Thyroid gland (tissue), 4 donors: ENCODE data around the gene UTS2R.

Experiments
- CTCF ChIP-seq, 6 experiments: fragments of 200-600 bp in 3 of 6; fragments of 450-650 bp in 3 of 6; sonication (generic) in 3 of 6; IDR thresholded peaks; one replicate each; pipeline ENCODE4 v1.5.1; 2016 to 2019; ENCODE audit warnings: antibody characterized with exemption in 6 of 6, mild to moderate bottlenecking in 2 of 6, inconsistent platforms in 1 of 6, moderate library complexity in 1 of 6
- POLR2A ChIP-seq, 2 donors: fragments of 450-650 bp; IDR thresholded peaks; one replicate each; pipeline ENCODE4 v1.6.1; 2017; ENCODE audit warnings: antibody characterized with exemption in 2 of 2, mild to moderate bottlenecking in 2 of 2, moderate library complexity in 1 of 2

DNA sequence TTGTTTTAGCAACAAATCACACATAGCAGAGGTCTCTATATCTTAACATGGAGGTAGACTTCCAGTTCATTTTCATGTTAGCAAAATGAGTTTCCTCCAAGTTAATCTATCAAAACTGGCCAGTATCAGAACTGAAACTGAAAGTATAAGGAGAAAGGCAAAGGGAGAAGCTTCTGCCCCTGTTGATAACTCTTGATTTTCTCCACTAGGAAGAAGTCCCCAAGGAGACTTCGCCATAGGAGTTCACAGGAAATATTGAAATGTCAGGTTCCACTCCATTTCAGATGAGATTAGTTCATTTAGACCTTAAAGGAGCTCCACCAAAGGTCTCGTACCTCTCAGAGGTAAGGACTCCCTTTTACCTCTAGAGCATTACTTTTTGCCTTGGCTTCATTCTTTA lies 48.0 kb downstream of the UTS2R start:
- no peak for TF ChIP-seq POLR2A (IDR thresholded peaks at IDR 0.05)
- TF ChIP-seq CTCF (IDR thresholded peaks at IDR 0.05), result no peak
